Uterus (tissue), 4 donors: ENCODE data around the gene FAM114A1. TPM values are rescaled to one million over a fixed set of nuclear protein-coding genes. Genes with fewer than 3 reads are reported as not detected.

Experiments
- DNase-seq, 2 donors: peaks; one replicate each; pipeline ENCODE4 v3.0.0-alpha.2; 2019 to 2020
- H3K27ac ChIP-seq, 2 donors: fragments of 200-600 bp; sonication (generic); 1 replicate in 1 of 2; 2 replicates in 1 of 2; pipeline ENCODE4 v1.5.1; 2016 to 2018
- H3K27me3 ChIP-seq, 2 donors: fragments of 200-600 bp; sonication (generic); one replicate each; pipeline ENCODE4 v1.5.1; 2018 to 2019; ENCODE audit warnings: control low read depth in 1 of 2
- H3K36me3 ChIP-seq, 2 donors: fragments of 200-600 bp; sonication (generic); one replicate each; pipeline ENCODE4 v1.5.1; 2019; ENCODE audit warnings: control low read depth in 1 of 2
- H3K4me1 ChIP-seq, 2 donors: fragments of 200-600 bp; sonication (generic); one replicate each; pipeline ENCODE4 v1.5.1; 2018 to 2019; ENCODE audit warnings: control low read depth in 1 of 2
- H3K4me3 ChIP-seq, 2 donors: fragments of 200-600 bp; sonication (generic); 1 replicate in 1 of 2; 2 replicates in 1 of 2; pipeline ENCODE4 v1.5.1; 2018 to 2019; ENCODE audit warnings: mild to moderate bottlenecking in 1 of 2
- H3K9me3 ChIP-seq, 2 donors: fragments of 200-600 bp; sonication (generic); one replicate each; pipeline ENCODE4 v1.5.1; 2019; ENCODE audit warnings: control low read depth in 1 of 2
- POLR2A ChIP-seq, 2 donors: fragments of 450-650 bp; IDR thresholded peaks; one replicate each; pipeline ENCODE4 v1.6.1; 2016; ENCODE audit warnings: antibody characterized with exemption in 2 of 2, mild to moderate bottlenecking in 1 of 2, moderate library complexity in 1 of 2
- intact Hi-C: fragments of 100-400 bp; cut with DNase I; formaldehyde crosslinking; loops from one replicate; pipeline ENCODE4 v1.15.1; 2023; ENCODE audit warnings: low total_unique reads
- total RNA-seq, 4 donors: library from RNA; depleted of rRNA in 3 of 4; stranded (reverse); fragments of >200 nt in 3 of 4; gene quantifications; one replicate each; pipeline versions ENCODE4 v1.1.0 to v1.2.4, GENCODE V29; 2014 to 2023
- TF ChIP-seq, protein P1 (sequence below), 4 experiments: fragments of 200-600 bp in 2 of 4; fragments of 450-650 bp in 2 of 4; sonication (generic) in 2 of 4; IDR thresholded peaks; one replicate each; pipeline ENCODE4 v1.5.1; 2016 to 2019; ENCODE audit warnings: antibody characterized with exemption in 4 of 4, mild to moderate bottlenecking in 2 of 4, moderate library complexity in 1 of 4
- donor health status: DM: yes; HTN: yes; CAD: no.

FAM114A1 gene
- total RNA-seq, 4 donors from 2014 or later = 41.2 to 273 (median 52.7) TPM

DNA sequence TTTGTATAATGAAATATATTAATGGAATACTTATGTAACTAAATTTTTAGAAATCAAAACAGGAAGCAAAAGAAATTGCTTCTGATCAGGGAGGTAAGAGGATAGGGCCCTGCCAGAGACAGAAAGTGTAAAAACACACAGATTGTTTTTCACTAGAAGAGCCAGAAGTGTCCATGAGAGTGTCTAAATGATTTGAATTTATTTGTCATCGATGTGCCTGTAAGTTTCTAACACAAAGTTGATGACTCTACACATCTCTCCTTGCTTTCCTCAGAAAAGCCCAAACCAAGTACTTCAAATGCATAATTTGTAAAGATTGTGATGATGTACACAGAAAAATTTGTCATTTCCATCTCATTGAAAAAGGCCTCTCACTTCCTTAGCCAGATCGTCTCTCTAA, 84.0 kb downstream of the FAM114A1 start:
- no peak for TF ChIP-seq POLR2A (IDR thresholded peaks at IDR 0.05)
- TF ChIP-seq, protein P1, sequence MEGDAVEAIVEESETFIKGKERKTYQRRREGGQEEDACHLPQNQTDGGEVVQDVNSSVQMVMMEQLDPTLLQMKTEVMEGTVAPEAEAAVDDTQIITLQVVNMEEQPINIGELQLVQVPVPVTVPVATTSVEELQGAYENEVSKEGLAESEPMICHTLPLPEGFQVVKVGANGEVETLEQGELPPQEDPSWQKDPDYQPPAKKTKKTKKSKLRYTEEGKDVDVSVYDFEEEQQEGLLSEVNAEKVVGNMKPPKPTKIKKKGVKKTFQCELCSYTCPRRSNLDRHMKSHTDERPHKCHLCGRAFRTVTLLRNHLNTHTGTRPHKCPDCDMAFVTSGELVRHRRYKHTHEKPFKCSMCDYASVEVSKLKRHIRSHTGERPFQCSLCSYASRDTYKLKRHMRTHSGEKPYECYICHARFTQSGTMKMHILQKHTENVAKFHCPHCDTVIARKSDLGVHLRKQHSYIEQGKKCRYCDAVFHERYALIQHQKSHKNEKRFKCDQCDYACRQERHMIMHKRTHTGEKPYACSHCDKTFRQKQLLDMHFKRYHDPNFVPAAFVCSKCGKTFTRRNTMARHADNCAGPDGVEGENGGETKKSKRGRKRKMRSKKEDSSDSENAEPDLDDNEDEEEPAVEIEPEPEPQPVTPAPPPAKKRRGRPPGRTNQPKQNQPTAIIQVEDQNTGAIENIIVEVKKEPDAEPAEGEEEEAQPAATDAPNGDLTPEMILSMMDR (IDR thresholded peaks at IDR 0.05) = no peak
- Histone ChIP-seq H3K4me3 (no peak overlapping the region), H3K4me1 (peaks cover 0 to 3% of the 10 kb centered on the region in 2 donors), H3K9me3 (no peaks in the 10 kb centered on the region), H3K36me3 (no peaks in the 10 kb centered on the region), H3K27me3 (peaks cover 0 to 4% of the 10 kb centered on the region in 2 donors), H3K27ac (no peak overlapping the region)
- no peak for DNase-seq
- intact Hi-C loops = no loop called here

DNA sequence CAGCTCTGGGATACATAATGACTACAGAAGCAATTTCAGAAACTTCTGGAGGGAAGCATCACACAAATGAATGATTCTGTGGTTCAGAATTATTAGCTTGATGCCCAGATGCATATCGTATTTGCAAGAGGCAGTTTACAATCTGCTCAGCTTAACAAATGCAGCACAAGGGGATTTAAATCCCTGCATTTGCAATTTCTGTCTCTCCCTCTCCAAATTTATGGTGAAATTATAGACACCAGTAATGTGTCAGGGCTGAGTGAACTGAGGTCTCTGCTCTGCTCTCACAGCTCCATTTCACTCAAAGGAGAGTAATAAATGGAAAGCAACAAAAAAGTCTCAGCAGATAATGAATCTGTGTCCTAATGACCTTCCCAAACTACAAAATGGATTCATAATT, 84.4 kb downstream of the FAM114A1 start:
- Histone ChIP-seq H3K27ac (no peak overlapping the region), H3K9me3 (no peaks in the 10 kb centered on the region), H3K36me3 (no peaks in the 10 kb centered on the region), H3K4me3 (no peak overlapping the region), H3K4me1 (peaks cover 0 to 3% of the 10 kb centered on the region in 2 donors), H3K27me3 (peaks cover 0 to 4% of the 10 kb centered on the region in 2 donors)
- TF ChIP-seq POLR2A (IDR thresholded peaks at IDR 0.05) = no peak
- TF ChIP-seq, protein P1 (IDR thresholded peaks at IDR 0.05) = no peak
- intact Hi-C loops = no loop called here
- no peak for DNase-seq

DNA sequence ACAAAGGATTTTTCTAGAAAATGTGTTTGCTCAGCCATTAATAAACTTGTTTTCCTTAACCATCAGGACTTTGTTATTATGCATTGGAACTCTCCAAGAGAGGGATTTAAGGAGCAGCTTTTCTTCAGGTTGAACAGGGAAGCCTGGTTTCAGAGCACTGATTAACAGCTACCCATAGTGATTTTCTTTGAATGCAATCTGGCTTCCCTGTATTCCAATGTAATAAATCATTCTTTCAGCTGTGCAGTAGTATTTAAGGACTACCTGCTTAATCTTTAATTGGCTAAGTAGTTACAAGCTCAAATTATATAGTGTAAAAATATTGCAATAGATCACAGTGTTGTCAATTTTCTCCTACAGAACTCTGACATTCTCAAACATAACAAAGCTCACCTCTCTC, 87.1 kb downstream of the FAM114A1 start:
- Histone ChIP-seq H3K4me1 (no peaks in the 10 kb centered on the region), H3K27me3 (peaks cover 0 to 4% of the 10 kb centered on the region in 2 donors), H3K4me3 (no peak overlapping the region), H3K9me3 (no peaks in the 10 kb centered on the region), H3K27ac (no peak overlapping the region), H3K36me3 (no peaks in the 10 kb centered on the region)
- intact Hi-C loops = no loop called here
- DNase-seq = no peak
- no peak for TF ChIP-seq POLR2A (IDR thresholded peaks at IDR 0.05)
- TF ChIP-seq, protein P1 (IDR thresholded peaks at IDR 0.05) = no peak

DNA sequence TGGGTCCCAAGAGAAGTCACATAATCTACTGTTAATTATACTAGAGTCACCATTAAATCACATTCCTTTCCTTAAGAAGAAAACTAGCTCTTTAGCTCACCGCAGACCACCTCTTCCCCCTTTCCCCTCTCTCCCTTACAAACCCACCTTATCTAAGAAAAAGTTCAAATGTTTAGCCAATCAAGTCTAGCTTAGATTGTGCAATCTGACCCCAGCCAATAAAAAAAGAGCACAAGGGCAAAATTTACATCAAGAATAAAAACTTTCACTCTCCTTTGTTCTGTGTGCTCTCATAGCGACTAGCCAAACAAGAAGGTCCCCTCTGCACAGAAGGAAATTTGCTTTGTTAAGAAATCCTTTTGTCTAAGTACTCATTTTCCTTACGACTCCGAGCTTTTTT, 88.4 kb downstream of the FAM114A1 start:
- H3K36me3 ChIP-seq = no peaks in the 10 kb centered on the region
- no peaks in the 10 kb centered on the region for H3K4me1 ChIP-seq
- H3K9me3 ChIP-seq = no peaks in the 10 kb centered on the region
- DNase-seq = no peak
- no peak overlapping the region for H3K4me3 ChIP-seq
- H3K27ac ChIP-seq = no peak overlapping the region
- TF ChIP-seq, protein P1 (IDR thresholded peaks at IDR 0.05) = no peak
- no peak for TF ChIP-seq POLR2A (IDR thresholded peaks at IDR 0.05)
- intact Hi-C loops = no loop called here
- peaks cover 0 to 4% of the 10 kb centered on the region in 2 donors for H3K27me3 ChIP-seq

DNA sequence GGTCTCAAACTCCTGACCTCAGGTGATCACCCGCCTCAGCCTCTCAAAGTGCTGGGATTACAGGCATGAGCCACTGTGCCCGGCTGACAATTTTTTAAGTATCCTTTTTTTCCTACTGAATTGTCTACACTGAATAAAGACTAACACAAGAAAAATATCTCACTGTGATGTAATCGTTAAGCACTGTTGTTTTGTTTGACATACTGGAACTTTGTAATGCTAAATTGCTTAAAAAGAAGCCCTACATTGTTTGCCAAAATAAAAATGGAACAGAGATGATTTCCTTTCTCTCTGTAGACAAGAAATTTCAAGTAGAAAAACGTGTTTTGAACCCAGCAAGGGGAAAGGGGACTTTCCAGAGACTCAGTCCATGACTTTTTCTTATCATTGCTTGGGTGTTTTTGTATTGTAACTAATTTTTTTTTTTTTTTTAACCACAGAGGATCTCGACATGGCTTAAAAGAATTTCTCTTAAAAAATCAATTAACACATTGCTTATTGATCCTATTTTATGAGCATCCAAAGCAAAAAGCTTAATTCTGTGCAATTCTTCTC, 89.7 kb downstream of the FAM114A1 start:
- H3K27ac ChIP-seq = no peak overlapping the region
- no peaks in the 10 kb centered on the region for H3K36me3 ChIP-seq
- no peak for DNase-seq
- no peak overlapping the region for H3K4me3 ChIP-seq
- no peaks in the 10 kb centered on the region for H3K4me1 ChIP-seq
- intact Hi-C loops = no loop called here
- no peak for TF ChIP-seq POLR2A (IDR thresholded peaks at IDR 0.05)
- TF ChIP-seq, protein P1 (IDR thresholded peaks at IDR 0.05) = no peak
- no peaks in the 10 kb centered on the region for H3K9me3 ChIP-seq
- H3K27me3 ChIP-seq = peaks cover 0 to 4% of the 10 kb centered on the region in 2 donors
